Measurements from ENCODE around the gene DNMT3A. TPM values are rescaled to one million over a fixed set of nuclear protein-coding genes. Genes with fewer than 3 reads are reported as not detected.
A peak's percentile ranks its signal among the peaks of the same experiment; 100 is the strongest.

Gene DNMT3A
- total RNA-seq, 4 donors from 2014 or later = 5.9 to 14.1 (median 8.0) TPM

- in situ Hi-C loops (cut with MboI; ENCODE audit: low sequenced_read_pairs in 4 of 4) = no loop called here
- peak overlapping the region in 1 of 4 donors; percentile 1 for H3K27ac ChIP-seq
- DNase-seq (no peak), ATAC-seq (no peak)
- intact Hi-C loops (cut with DNase I; ENCODE audit: low total_unique reads) = no loop called here
- TF ChIP-seq POLR2A (IDR thresholded peaks at IDR 0.05) (no peak), CTCF (IDR thresholded peaks at IDR 0.05 in 4 of 5, conservative IDR thresholded peaks at IDR 0.05 in 1 of 5) (no peak)
- H3K4me3 ChIP-seq = no peak overlapping the region
- no peaks in the 10 kb centered on the region for H3K9me3 ChIP-seq
- no peaks in the 10 kb centered on the region for H3K27me3 ChIP-seq
- peaks cover 22 to 23% of the 10 kb centered on the region in 2 donors for H3K4me1 ChIP-seq
- peaks cover 0 to 2% of the 10 kb centered on the region in 2 donors for H3K36me3 ChIP-seq
These were observed 85.2 kb downstream of the DNMT3A start for GRCh38 chr2:25256488-25256875.

DNA sequence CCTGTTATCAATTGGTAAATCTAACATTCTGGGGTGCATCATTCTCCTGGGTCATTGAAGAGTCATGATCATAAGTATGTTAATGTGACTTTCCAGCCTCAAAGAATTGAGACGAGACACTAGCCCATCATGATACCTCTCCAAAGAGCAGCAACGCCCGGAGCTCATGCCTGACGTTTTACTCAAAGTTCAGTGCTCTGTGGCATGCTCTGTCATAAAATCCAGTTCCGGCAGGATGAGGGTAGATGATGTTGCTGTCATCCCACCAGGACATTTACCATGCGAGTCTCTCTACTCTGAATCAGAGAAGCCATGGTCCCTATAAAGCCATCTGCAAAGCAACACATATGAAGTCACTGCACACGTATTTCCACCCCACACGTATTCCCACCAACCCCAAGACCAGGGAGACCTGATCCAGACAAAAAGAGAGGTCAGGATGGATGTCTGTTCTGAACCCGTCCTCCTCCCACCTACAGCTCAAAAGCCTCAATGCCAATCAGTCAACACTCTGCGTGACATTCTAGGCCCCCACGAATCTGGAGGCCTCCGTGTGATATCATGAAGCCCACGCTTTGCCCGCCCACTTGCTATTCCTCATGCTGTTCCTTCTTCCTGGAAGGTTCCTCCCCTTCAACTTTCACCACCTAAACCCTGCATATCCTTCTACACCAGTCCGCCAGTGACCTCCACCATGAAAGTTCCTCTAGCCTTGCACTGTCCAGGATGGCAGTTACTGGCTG, 85.8 kb downstream of the DNMT3A start:
- H3K4me1 ChIP-seq = peaks cover 24 to 26% of the 10 kb centered on the region in 2 donors
- DNase-seq = no peak
- intact Hi-C loops (cut with DNase I; ENCODE audit: low total_unique reads) = no loop called here

GRCh38 chr2:25254961-25255360, 86.8 kb downstream of the DNMT3A start:
- peaks cover 24 to 26% of the 10 kb centered on the region in 2 donors for H3K4me1 ChIP-seq
- ATAC-seq = no peak
- peaks cover 0 to 2% of the 10 kb centered on the region in 2 donors for H3K36me3 ChIP-seq
- H3K27me3 ChIP-seq = no peaks in the 10 kb centered on the region
- no peak for TF ChIP-seq CTCF (IDR thresholded peaks at IDR 0.05 in 4 of 5, conservative IDR thresholded peaks at IDR 0.05 in 1 of 5)
- no peak for TF ChIP-seq POLR2A (IDR thresholded peaks at IDR 0.05)
- H3K9me3 ChIP-seq = no peaks in the 10 kb centered on the region
- in situ Hi-C loops (cut with MboI; ENCODE audit: low sequenced_read_pairs in 4 of 4) (no loop called here), intact Hi-C loops (cut with DNase I; ENCODE audit: low total_unique reads) (no loop called here)
- no peak overlapping the region for H3K4me3 ChIP-seq
- no peak for DNase-seq
- H3K27ac ChIP-seq = no peak overlapping the region

More for the DNA sequence above, 85.8 kb downstream of the DNMT3A start:
- no peak for ATAC-seq
- Histone ChIP-seq H3K36me3 (peaks cover 0 to 2% of the 10 kb centered on the region in 2 donors), H3K9me3 (no peaks in the 10 kb centered on the region), H3K4me3 (no peak overlapping the region), H3K27ac (no peak overlapping the region), H3K27me3 (no peaks in the 10 kb centered on the region)
- in situ Hi-C loops (cut with MboI; ENCODE audit: low sequenced_read_pairs in 4 of 4) = no loop called here
- TF ChIP-seq CTCF (IDR thresholded peaks at IDR 0.05 in 4 of 5, conservative IDR thresholded peaks at IDR 0.05 in 1 of 5) (no peak), POLR2A (IDR thresholded peaks at IDR 0.05) (no peak)

GRCh38 chr2:25253153-25253626, 88.5 kb downstream of the DNMT3A start:
- no peak for TF ChIP-seq CTCF (IDR thresholded peaks at IDR 0.05 in 4 of 5, conservative IDR thresholded peaks at IDR 0.05 in 1 of 5)
- in situ Hi-C loops (cut with MboI; ENCODE audit: low sequenced_read_pairs in 4 of 4) (no loop called here), intact Hi-C loops (cut with DNase I; ENCODE audit: low total_unique reads) (no loop called here)
- H3K4me1 ChIP-seq = peaks cover 19 to 23% of the 10 kb centered on the region in 2 donors
- peaks cover 1 to 2% of the 10 kb centered on the region in 2 donors for H3K36me3 ChIP-seq
- H3K4me3 ChIP-seq = peak overlapping the region in 3 of 4 donors; percentile 57 to 63 (median 58)
- no peaks in the 10 kb centered on the region for H3K27me3 ChIP-seq
- no peaks in the 10 kb centered on the region for H3K9me3 ChIP-seq
- peak overlapping the region in 3 of 4 donors; percentile 63 to 78 (median 78) for H3K27ac ChIP-seq
- ATAC-seq = no peak
- DNase-seq = no peak
